Measurements from ENCODE around the gene GPR180. TPM values are rescaled to one million over a fixed set of nuclear protein-coding genes. Genes with fewer than 3 reads are reported as not detected.

GPR180 gene
- total RNA-seq, 4 donors from 2014 or later: 0.37 to 4.9 (median 2.3) TPM

GRCh38 chr13:94569615-94570014 is 32.0 kb upstream of the GPR180 start:
- 97 to 100% methylated on average over 3 of the region's 3 CpGs for WGBS, 2 donors (ENCODE audit: low coverage in 1 of 2)
- Histone ChIP-seq H3K4me1 (no peaks in the 10 kb centered on the region), H3K27ac (no peak overlapping the region), H3K9me3 (no peaks in the 10 kb centered on the region), H3K36me3 (peaks cover 0 to 29% (median 11%) of the 10 kb centered on the region in 4 donors), H3K27me3 (no peaks in the 10 kb centered on the region), H3K4me3 (no peak overlapping the region)
- TF ChIP-seq POLR2A (IDR thresholded peaks at IDR 0.05) (no peak), POLR2AphosphoS5 (IDR thresholded peaks at IDR 0.05) (no peak), EP300 (IDR thresholded peaks at IDR 0.05; ENCODE audit: low read depth) (no peak), CTCF (IDR thresholded peaks at IDR 0.05) (no peak)
- in situ Hi-C loops (cut with MboI; ENCODE audit: low pct_ligation_motif_present in 1 of 4, low pct_unique_long_range_greater_than_20kb in 1 of 4, low sequenced_read_pairs in 3 of 4): no loop called here
- no peak for DNase-seq
- intact Hi-C loops (cut with DNase I; ENCODE audit: low total_unique reads): no loop called here

- intact Hi-C loops (cut with DNase I; ENCODE audit: low total_unique reads): no loop called here
- Histone ChIP-seq H3K4me1 (no peaks in the 10 kb centered on the region), H3K9me3 (no peaks in the 10 kb centered on the region), H3K4me3 (no peak overlapping the region), H3K27me3 (no peaks in the 10 kb centered on the region), H3K27ac (no peak overlapping the region), H3K36me3 (peaks cover 0 to 92% (median 36%) of the 10 kb centered on the region in 4 donors)
- TF ChIP-seq POLR2AphosphoS5 (IDR thresholded peaks at IDR 0.05): no peak
- TF ChIP-seq POLR2A (IDR thresholded peaks at IDR 0.05): no peak
- no peak for TF ChIP-seq CTCF (IDR thresholded peaks at IDR 0.05)
- TF ChIP-seq EP300 (IDR thresholded peaks at IDR 0.05; ENCODE audit: low read depth): no peak
- in situ Hi-C loops (cut with MboI; ENCODE audit: low pct_ligation_motif_present in 1 of 4, low pct_unique_long_range_greater_than_20kb in 1 of 4, low sequenced_read_pairs in 3 of 4): no loop called here
- no peak for DNase-seq
- WGBS, 2 donors (ENCODE audit: low coverage in 1 of 2): 71 to 75% methylated on average over 1 of the region's 1 CpG
These were observed 22.6 kb upstream of the GPR180 start for GRCh38 chr13:94579063-94579462.

GRCh38 chr13:94583926-94584325 is 17.7 kb upstream of the GPR180 start:
- no peaks in the 10 kb centered on the region for H3K9me3 ChIP-seq
- no peaks in the 10 kb centered on the region for H3K27me3 ChIP-seq
- H3K4me1 ChIP-seq: peaks cover 0 to 3% (median 0%) of the 10 kb centered on the region in 4 donors
- H3K27ac ChIP-seq: no peak overlapping the region
- intact Hi-C loops (cut with DNase I; ENCODE audit: low total_unique reads) (no loop called here), in situ Hi-C loops (cut with MboI; ENCODE audit: low pct_ligation_motif_present in 1 of 4, low pct_unique_long_range_greater_than_20kb in 1 of 4, low sequenced_read_pairs in 3 of 4) (no loop called here)
- DNase-seq: no peak
- no peak overlapping the region for H3K4me3 ChIP-seq
- TF ChIP-seq POLR2AphosphoS5 (IDR thresholded peaks at IDR 0.05) (no peak), EP300 (IDR thresholded peaks at IDR 0.05; ENCODE audit: low read depth) (no peak), CTCF (IDR thresholded peaks at IDR 0.05) (no peak), POLR2A (IDR thresholded peaks at IDR 0.05) (no peak)
- peaks cover 0 to 55% (median 19%) of the 10 kb centered on the region in 4 donors for H3K36me3 ChIP-seq
- 83 to 97% methylated on average over 1 of the region's 1 CpG for WGBS, 2 donors (ENCODE audit: low coverage in 1 of 2)

- in situ Hi-C loops (cut with MboI; ENCODE audit: low pct_ligation_motif_present in 1 of 4, low pct_unique_long_range_greater_than_20kb in 1 of 4, low sequenced_read_pairs in 3 of 4): no loop called here
- H3K36me3 ChIP-seq: peaks cover 0 to 52% (median 10%) of the 10 kb centered on the region in 4 donors
- DNase-seq: no peak
These were observed 16.0 kb upstream of the GPR180 start for GRCh38 chr13:94585543-94586101.

More at GRCh38 chr13:94585543-94586101, 16.0 kb upstream of the GPR180 start:
- Histone ChIP-seq H3K27ac (no peak overlapping the region), H3K9me3 (no peaks in the 10 kb centered on the region), H3K27me3 (no peaks in the 10 kb centered on the region), H3K4me3 (no peak overlapping the region), H3K4me1 (peaks cover 0 to 3% (median 0%) of the 10 kb centered on the region in 4 donors)
- no peak for TF ChIP-seq POLR2A (IDR thresholded peaks at IDR 0.05)
- no peak for TF ChIP-seq EP300 (IDR thresholded peaks at IDR 0.05; ENCODE audit: low read depth)
- TF ChIP-seq POLR2AphosphoS5 (IDR thresholded peaks at IDR 0.05): no peak
- intact Hi-C loops (cut with DNase I; ENCODE audit: low total_unique reads): no loop called here
- 87 to 100% methylated on average over 1 to 6 of the region's 6 CpGs for WGBS, 2 donors (ENCODE audit: low coverage in 1 of 2)

Data from transverse colon (tissue), 4 donors.